ENCODE measurements around the gene PMPCA. TPM values are rescaled to one million over a fixed set of nuclear protein-coding genes. Genes with fewer than 3 reads are reported as not detected.

Gene PMPCA
- total RNA-seq, 2 experiments from 2014 or later, result 107 to 109 TPM

GRCh38 chr9:136470792-136471469 is 60.5 kb downstream of the PMPCA start:
- no peaks in the 10 kb centered on the region for H3K9me3 ChIP-seq (ENCODE audit: control insufficient read depth in 1 of 2, insufficient read depth in 1 of 2, low read length in 2 of 2)
- H3K4me1 ChIP-seq (ENCODE audit: insufficient read depth, low read length), result peaks cover 5% of the 10 kb centered on the region
- DNase-seq, result no peak
- no peak for TF ChIP-seq CTCF (IDR thresholded peaks at IDR 0.05)
- intact Hi-C loops (cut with DNase I, micrococcal nuclease), result no loop called here
- H3K27me3 ChIP-seq (ENCODE audit: control insufficient read depth in 1 of 2, insufficient read depth in 2 of 2, low read length in 2 of 2), result no peaks in the 10 kb centered on the region
- H3K4me3 ChIP-seq (ENCODE audit: low read length), result no peak overlapping the region
- Mint-ChIP-seq H3K36me3 (ENCODE audit: low read depth) (peaks cover 92% of the 10 kb centered on the region), H3K9me3 (no peaks in the 10 kb centered on the region), H3K27me3 (no peaks in the 10 kb centered on the region), H3K4me1 (ENCODE audit: low read depth) (no peaks in the 10 kb centered on the region), H3K27ac (no peak overlapping the region), H3K4me3 (no peak overlapping the region)
- ChIA-PET CTCF (no interaction called here), POLR2A (no interaction called here)
- H3K36me3 ChIP-seq (ENCODE audit: insufficient read depth, low read length), result peaks cover 99% of the 10 kb centered on the region
- no peak overlapping the region for H3K27ac ChIP-seq (ENCODE audit: low read depth in 1 of 2, low read length in 2 of 2)
- no peak for ATAC-seq (ENCODE audit: poor library complexity)

DNA sequence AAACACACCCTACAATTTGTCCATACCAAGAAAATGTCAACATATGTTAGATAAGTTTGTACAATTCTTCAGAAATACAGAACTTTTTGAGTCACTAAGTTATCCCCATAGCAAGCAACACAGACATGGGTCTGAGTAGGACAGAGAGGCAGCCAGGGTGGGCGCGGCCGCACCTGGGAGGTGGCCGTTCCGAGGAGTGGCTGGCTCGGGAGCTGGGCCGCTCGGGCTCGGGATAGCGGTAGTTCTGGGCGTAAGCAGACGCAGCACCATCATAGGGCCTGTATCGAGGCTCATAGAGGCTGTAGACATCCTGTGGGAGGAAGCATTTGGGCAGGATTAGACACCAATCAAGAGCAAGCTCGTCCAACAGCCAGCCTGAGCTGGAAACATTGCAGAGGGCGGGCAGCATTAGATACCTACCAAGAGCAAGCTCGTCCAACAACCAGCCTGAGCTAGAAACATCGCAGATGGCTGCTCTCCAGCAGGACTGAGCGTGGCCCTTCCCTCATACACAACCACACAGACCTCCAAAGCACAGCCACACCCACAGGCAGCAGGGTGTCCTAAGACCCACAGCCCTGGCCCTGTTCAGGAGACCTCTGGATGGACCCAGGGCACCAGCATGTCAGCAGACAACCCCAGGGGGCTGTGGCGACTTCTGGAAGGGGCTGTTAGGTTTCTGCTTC is 61.5 kb downstream of the PMPCA start:
- Mint-ChIP-seq H3K27me3 (no peaks in the 10 kb centered on the region), H3K4me3 (no peak overlapping the region), H3K9me3 (no peaks in the 10 kb centered on the region), H3K27ac (no peak overlapping the region), H3K36me3 (ENCODE audit: low read depth) (peaks cover 90% of the 10 kb centered on the region), H3K4me1 (ENCODE audit: low read depth) (no peaks in the 10 kb centered on the region)
- Histone ChIP-seq H3K4me3 (ENCODE audit: low read length) (no peak overlapping the region), H3K27me3 (ENCODE audit: control insufficient read depth in 1 of 2, insufficient read depth in 2 of 2, low read length in 2 of 2) (no peaks in the 10 kb centered on the region), H3K9me3 (ENCODE audit: control insufficient read depth in 1 of 2, insufficient read depth in 1 of 2, low read length in 2 of 2) (no peaks in the 10 kb centered on the region), H3K4me1 (ENCODE audit: insufficient read depth, low read length) (peaks cover 5% of the 10 kb centered on the region), H3K36me3 (ENCODE audit: insufficient read depth, low read length) (peaks cover 99% of the 10 kb centered on the region), H3K27ac (ENCODE audit: low read depth in 1 of 2, low read length in 2 of 2) (no peak overlapping the region)
- ATAC-seq (ENCODE audit: poor library complexity), result no peak
- DNase-seq, result no peak
- intact Hi-C loops (cut with DNase I, micrococcal nuclease), result no loop called here
- no peak for TF ChIP-seq CTCF (IDR thresholded peaks at IDR 0.05)
- POLR2A ChIA-PET, result no interaction called here
- CTCF ChIA-PET, result no interaction called here

DNA sequence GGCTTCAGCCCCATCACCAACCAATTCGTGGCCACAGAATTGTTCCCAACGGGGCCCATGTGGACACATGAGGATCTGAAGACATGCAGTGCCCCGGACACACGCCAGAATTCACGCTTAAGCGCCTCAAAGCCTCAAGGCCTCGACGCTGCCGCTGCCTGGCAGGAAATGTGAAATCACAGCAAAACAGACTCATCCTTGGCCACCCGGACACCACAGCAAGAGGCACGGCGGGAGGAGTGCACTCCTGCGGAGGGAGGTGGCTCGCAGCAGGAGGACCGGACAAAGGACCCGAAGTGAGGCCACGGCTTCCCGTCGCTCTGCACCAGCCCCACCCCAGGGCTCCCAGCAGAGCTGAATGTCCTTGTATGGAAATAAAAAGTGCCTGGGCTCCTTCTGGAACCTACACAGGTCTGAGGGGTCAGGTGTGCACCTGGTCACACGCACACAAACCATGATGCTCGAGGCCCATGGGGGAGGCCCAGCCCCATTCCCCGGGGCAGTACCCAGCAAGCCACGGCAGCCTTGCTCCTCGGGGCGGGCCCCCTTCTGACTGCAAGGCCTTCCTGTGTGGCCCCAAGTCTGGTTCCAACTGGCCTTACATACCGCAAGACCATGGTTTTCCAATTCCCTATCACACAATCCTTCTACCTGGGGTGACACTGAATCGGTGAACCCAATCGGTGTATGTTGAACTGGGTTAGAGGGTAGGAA is 62.3 kb downstream of the PMPCA start:
- DNase-seq, result no peak
- CTCF ChIA-PET, result no interaction called here
- peaks cover 5% of the 10 kb centered on the region for H3K4me1 Mint-ChIP-seq (ENCODE audit: low read depth)

More for the DNA sequence above, 62.3 kb downstream of the PMPCA start:
- POLR2A ChIA-PET, result no interaction called here
- H3K27me3 ChIP-seq (ENCODE audit: control insufficient read depth in 1 of 2, insufficient read depth in 2 of 2, low read length in 2 of 2), result no peaks in the 10 kb centered on the region
- H3K9me3 ChIP-seq (ENCODE audit: control insufficient read depth in 1 of 2, insufficient read depth in 1 of 2, low read length in 2 of 2), result no peaks in the 10 kb centered on the region
- Mint-ChIP-seq H3K9me3 (no peaks in the 10 kb centered on the region), H3K4me3 (no peak overlapping the region), H3K27me3 (no peaks in the 10 kb centered on the region), H3K36me3 (ENCODE audit: low read depth) (peaks cover 90% of the 10 kb centered on the region), H3K27ac (no peak overlapping the region)
- no peak for ATAC-seq (ENCODE audit: poor library complexity)
- peaks cover 5% of the 10 kb centered on the region for H3K4me1 ChIP-seq (ENCODE audit: insufficient read depth, low read length)
- no peak overlapping the region for H3K27ac ChIP-seq (ENCODE audit: low read depth in 1 of 2, low read length in 2 of 2)
- no peak for TF ChIP-seq CTCF (IDR thresholded peaks at IDR 0.05)
- H3K4me3 ChIP-seq (ENCODE audit: low read length), result no peak overlapping the region
- peaks cover 99% of the 10 kb centered on the region for H3K36me3 ChIP-seq (ENCODE audit: insufficient read depth, low read length)
- intact Hi-C loops (cut with DNase I, micrococcal nuclease), result no loop called here
